ENCODE results near the gene SLIT3. TPM values are rescaled to one million over a fixed set of nuclear protein-coding genes. Genes with fewer than 3 reads are reported as not detected.

Gene SLIT3
- total RNA-seq, 4 donors from 2014 or later = 0.97 to 6.1 (median 3.4) TPM

DNA sequence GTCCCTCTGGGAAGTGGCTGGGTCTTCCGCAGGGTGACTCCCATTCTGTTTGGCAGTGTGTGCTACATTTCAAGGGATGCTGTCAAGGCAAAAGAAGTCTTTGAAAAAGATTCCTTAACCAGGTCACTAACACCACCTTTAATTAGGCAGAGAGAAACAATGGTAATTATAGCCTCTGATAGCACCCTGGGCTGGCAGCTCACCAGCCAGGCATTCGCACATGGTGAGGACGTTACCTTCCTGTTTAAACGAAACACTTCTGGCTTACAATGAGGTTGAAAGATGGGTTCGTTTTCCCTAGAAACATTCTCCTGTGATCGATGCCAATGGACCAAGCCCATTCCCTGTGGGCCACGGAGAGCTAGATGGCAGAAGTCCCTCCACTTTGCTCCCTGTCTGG is 491.7 kb downstream of the SLIT3 start:
- Histone ChIP-seq H3K27ac (no peak overlapping the region), H3K36me3 (no peaks in the 10 kb centered on the region), H3K27me3 (no peaks in the 10 kb centered on the region), H3K4me1 (no peaks in the 10 kb centered on the region), H3K4me3 (no peak overlapping the region), H3K9me3 (no peaks in the 10 kb centered on the region)
- TF ChIP-seq POLR2A (IDR thresholded peaks at IDR 0.05) (no peak), CTCF (IDR thresholded peaks at IDR 0.05 in 4 of 5, conservative IDR thresholded peaks at IDR 0.05 in 1 of 5) (no peak)
- intact Hi-C loops (cut with DNase I; ENCODE audit: low total_unique reads) (no loop called here), in situ Hi-C loops (cut with MboI; ENCODE audit: low sequenced_read_pairs in 4 of 4) (no loop called here)
- DNase-seq = no peak
- no peak for ATAC-seq

DNA sequence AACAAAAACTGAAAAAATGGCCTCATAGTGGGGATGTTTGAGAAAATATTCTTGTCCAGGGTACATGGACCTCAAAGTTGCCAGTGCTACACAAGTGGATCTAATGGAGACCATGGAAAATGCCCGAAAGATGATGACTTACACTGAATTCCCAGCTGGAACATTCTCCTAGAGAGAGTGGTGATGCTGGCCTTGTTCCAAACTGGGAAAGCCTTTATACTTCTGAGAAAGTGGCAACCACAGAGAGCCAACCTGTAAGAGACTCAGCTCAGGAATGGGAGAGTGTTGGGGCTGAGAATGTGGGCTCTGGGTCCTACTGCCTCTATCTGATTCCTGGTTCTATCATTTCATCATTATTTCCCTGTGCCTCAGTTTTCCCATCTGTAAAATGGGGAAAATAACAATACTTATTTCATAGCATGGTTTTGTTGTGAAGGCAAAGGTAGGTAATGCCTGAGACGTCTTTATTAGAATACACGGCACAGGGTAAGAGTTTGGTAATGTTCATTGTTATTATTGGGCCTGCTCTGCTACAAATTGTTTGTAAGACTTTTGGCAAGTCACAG is 492.8 kb downstream of the SLIT3 start:
- H3K4me3 ChIP-seq = no peak overlapping the region
- ATAC-seq (no peak), DNase-seq (no peak)
- TF ChIP-seq CTCF (IDR thresholded peaks at IDR 0.05 in 4 of 5, conservative IDR thresholded peaks at IDR 0.05 in 1 of 5) (no peak), POLR2A (IDR thresholded peaks at IDR 0.05) (no peak)
- no peaks in the 10 kb centered on the region for H3K36me3 ChIP-seq
- H3K27ac ChIP-seq = no peak overlapping the region
- in situ Hi-C loops (cut with MboI; ENCODE audit: low sequenced_read_pairs in 4 of 4) (no loop called here), intact Hi-C loops (cut with DNase I; ENCODE audit: low total_unique reads) (no loop called here)
- H3K4me1 ChIP-seq = no peaks in the 10 kb centered on the region
- H3K9me3 ChIP-seq = no peaks in the 10 kb centered on the region
- no peaks in the 10 kb centered on the region for H3K27me3 ChIP-seq

- intact Hi-C loops (cut with DNase I; ENCODE audit: low total_unique reads) (no loop called here), in situ Hi-C loops (cut with MboI; ENCODE audit: low sequenced_read_pairs in 4 of 4) (no loop called here)
- no peaks in the 10 kb centered on the region for H3K27me3 ChIP-seq
- no peaks in the 10 kb centered on the region for H3K9me3 ChIP-seq
- TF ChIP-seq POLR2A (IDR thresholded peaks at IDR 0.05) = no peak
- TF ChIP-seq CTCF (IDR thresholded peaks at IDR 0.05 in 4 of 5, conservative IDR thresholded peaks at IDR 0.05 in 1 of 5) = no peak
- H3K4me3 ChIP-seq = no peak overlapping the region
- DNase-seq = no peak
- H3K4me1 ChIP-seq = no peaks in the 10 kb centered on the region
- H3K36me3 ChIP-seq = no peaks in the 10 kb centered on the region
- ATAC-seq = no peak
- H3K27ac ChIP-seq = no peak overlapping the region
Measured at GRCh38 chr5:168807287-168807686, 493.7 kb downstream of the SLIT3 start.

DNA sequence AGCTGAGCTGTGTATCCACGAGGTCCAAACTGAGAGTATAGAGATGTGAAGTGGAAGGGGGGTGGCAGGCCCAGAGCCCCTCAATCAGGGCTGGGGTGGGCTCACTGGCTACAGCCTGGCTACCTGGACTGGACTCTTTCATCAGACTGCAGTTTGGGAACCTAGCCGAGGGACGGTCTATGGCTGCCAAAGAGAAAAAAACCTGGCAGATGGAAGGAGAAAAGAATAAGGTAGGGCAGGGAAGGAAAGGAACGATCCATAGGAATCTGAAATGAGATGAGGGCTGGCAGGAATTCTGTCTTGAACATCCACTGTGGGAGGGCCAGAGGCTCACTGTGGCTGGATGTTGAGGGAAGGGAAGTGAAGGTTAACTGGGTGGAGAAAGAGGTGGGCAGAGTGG is 497.4 kb downstream of the SLIT3 start:
- TF ChIP-seq POLR2A (IDR thresholded peaks at IDR 0.05) (no peak), CTCF (IDR thresholded peaks at IDR 0.05 in 4 of 5, conservative IDR thresholded peaks at IDR 0.05 in 1 of 5) (no peak)

GRCh38 chr5:168802337-168802736 is 498.6 kb downstream of the SLIT3 start:
- TF ChIP-seq POLR2A (IDR thresholded peaks at IDR 0.05) = no peak
- no peak for TF ChIP-seq CTCF (IDR thresholded peaks at IDR 0.05 in 4 of 5, conservative IDR thresholded peaks at IDR 0.05 in 1 of 5)
- Histone ChIP-seq H3K4me1 (no peaks in the 10 kb centered on the region), H3K36me3 (no peaks in the 10 kb centered on the region), H3K27ac (no peak overlapping the region), H3K9me3 (no peaks in the 10 kb centered on the region), H3K27me3 (no peaks in the 10 kb centered on the region), H3K4me3 (no peak overlapping the region)
- intact Hi-C loops (cut with DNase I; ENCODE audit: low total_unique reads) (no loop called here), in situ Hi-C loops (cut with MboI; ENCODE audit: low sequenced_read_pairs in 4 of 4) (no loop called here)
- DNase-seq = no peak
- ATAC-seq = no peak

More for the DNA sequence above, 497.4 kb downstream of the SLIT3 start:
- in situ Hi-C loops (cut with MboI; ENCODE audit: low sequenced_read_pairs in 4 of 4) (no loop called here), intact Hi-C loops (cut with DNase I; ENCODE audit: low total_unique reads) (no loop called here)
- H3K4me3 ChIP-seq = no peak overlapping the region
- no peaks in the 10 kb centered on the region for H3K4me1 ChIP-seq
- H3K36me3 ChIP-seq = no peaks in the 10 kb centered on the region
- H3K9me3 ChIP-seq = no peaks in the 10 kb centered on the region
- ATAC-seq (no peak), DNase-seq (no peak)
- no peak overlapping the region for H3K27ac ChIP-seq
- no peaks in the 10 kb centered on the region for H3K27me3 ChIP-seq

Data from gastrocnemius medialis (tissue), 4 donors.